ENCODE data around the gene UNC13A. TPM values are rescaled to one million over a fixed set of nuclear protein-coding genes. Genes with fewer than 3 reads are reported as not detected.

Gene UNC13A
- total RNA-seq: 0.41 TPM

DNA sequence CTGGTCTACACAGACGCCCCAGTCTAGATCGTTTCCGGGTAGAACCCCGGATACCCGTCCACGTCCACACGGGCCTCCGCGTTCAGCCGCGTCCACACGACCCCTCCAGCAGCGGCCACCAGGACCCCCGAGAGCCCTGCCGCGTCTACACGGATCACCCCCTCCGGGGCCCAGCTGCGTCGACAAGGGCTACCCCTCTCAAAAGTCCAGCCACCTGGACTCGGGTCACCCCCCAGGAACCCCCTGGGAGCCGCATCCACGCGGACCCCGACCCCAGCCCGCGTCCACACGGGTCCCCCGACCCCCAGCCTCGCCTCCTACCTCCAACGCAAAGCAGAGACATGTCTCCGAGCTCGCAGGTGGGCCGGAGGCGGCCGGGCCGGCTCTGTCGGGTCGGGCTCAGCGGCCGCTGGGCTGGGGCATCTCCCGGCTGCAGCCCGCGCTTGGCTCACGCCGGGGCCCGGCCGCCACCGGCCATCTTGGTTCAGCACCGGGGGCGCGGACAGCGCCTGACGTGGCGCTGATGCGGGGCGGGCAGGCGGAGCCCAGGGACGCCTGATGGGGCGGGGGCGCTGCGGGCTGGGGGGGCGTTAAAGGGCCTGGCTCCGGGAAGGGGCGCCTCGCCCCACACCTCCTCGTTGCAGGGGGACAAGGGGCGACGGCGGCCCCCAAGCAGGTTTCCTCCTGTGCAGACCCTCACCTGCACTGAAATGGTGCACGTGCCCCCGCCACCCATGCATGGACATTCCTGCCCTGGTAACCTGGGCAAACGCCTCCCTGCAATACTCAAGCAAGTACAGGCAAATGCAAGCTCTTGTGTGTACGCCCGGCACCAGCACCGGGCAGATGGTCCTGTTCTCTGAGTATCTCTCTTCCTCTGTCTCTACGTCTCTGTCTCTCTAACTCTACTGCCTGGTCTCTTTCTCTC, at the start of gene UNC13A:
TSS of gene UNC13A (minus strand) at position 498 of the 928 bp plus-strand sequence. CDS start at position 343, 155 bp downstream.

DNA sequence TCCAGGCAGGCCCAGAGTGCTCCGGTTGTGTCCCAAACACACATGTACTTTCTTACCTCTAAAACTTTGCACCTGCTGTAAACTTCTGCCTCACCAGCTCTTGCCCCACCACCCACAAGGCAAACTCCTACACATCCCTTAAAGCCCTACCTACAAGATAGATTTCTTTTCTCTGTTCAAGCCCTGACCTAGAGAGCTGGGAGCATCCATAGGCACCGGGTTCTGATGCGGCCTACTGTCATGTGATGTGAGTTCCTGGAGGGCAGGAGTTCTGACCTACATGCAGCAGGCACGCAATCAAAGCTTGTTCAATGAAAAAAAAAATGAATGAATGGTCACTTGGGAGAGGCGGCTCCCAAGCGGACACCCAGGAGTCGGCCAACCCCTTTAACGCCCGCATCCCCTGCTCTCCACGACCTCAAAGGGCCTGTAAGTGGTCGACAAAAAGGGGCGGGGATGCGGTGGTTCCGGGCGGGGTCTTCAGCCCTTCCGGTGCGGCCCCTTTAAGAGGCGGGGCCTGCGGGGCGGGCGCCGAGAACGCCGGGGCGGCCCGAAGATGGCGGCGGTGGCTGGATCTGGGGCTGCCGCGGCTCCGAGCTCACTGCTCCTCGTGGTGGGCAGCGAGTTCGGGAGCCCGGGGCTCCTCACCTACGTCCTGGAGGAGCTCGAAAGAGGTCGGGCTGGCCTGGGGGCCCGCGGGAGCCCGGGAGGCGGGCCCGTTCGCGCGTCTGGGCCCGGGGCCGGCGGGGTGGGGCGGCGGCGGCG, 31.0 kb upstream of the UNC13A start, which contains the start of gene MAP1S:
TSS of gene MAP1S (plus strand) at position 534 of the 765 bp plus-strand sequence. CDS start at position 557, 23 bp downstream.

DNA sequence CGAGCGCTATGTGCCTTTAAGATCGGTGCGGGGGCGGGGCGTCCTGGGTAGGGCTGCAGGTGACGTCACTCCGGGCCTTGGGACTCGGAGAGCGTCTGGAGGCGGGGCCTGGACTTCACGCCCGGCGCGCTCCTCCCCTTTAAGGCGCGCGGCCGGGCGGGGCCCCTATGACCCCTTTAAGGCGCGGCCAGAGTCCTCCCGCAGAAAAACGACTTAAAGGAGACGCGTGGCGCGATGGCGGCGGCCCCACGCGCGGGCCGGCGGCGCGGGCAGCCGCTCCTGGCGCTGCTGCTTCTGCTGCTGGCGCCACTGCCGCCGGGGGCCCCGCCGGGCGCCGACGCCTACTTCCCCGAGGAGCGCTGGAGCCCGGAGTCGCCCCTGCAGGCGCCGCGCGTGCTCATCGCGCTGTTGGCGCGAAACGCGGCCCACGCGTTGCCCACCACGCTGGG, 132.7 kb downstream of the UNC13A start, which contains the start of gene COLGALT1:
TSS of gene COLGALT1 (plus strand) at position 170 of the 449 bp plus-strand sequence. CDS start at position 235, 65 bp downstream.

Other genes with a start within 250 kb of the UNC13A start
- 1.5 TPM for gene TMEM221, start 239.7 kb downstream of the UNC13A start, total RNA-seq
- not detected for gene NXNL1, start 227.4 kb downstream of the UNC13A start, total RNA-seq
- 32.3 TPM for gene SLC27A1, start 217.8 kb downstream of the UNC13A start, total RNA-seq
- gene PGLS, start 176.7 kb downstream of the UNC13A start, total RNA-seq: 63.8 TPM
- gene COLGALT1, start 132.7 kb downstream of the UNC13A start, total RNA-seq: 49.6 TPM
- gene MAP1S, start 31.1 kb upstream of the UNC13A start, total RNA-seq: 50.0 TPM
- 4.7 TPM for gene FCHO1, start 63.1 kb upstream of the UNC13A start, total RNA-seq
- gene B3GNT3, start 106.8 kb upstream of the UNC13A start, total RNA-seq: 7.4 TPM
- gene INSL3, start 133.2 kb upstream of the UNC13A start, total RNA-seq: not detected
- gene JAK3, start 159.6 kb upstream of the UNC13A start, total RNA-seq: 11.7 TPM
- 1,207 TPM for gene RPL18A, start 171.6 kb upstream of the UNC13A start, total RNA-seq
- gene SLC5A5, start 183.6 kb upstream of the UNC13A start, total RNA-seq: not detected
- 26.9 TPM for gene CCDC124, start 244.7 kb upstream of the UNC13A start, total RNA-seq